Glomerular visceral epithelial cell (primary cell): ENCODE data around the gene RALGDS.
A peak's percentile ranks its signal among the peaks of the same experiment; 100 is the strongest.

Experiments used
- DNase-seq: peaks from one replicate; pipeline ENCODE4 v3.0.0-alpha.2; 2016; ENCODE audit errors: extremely low spot score

Gene RALGDS

DNA sequence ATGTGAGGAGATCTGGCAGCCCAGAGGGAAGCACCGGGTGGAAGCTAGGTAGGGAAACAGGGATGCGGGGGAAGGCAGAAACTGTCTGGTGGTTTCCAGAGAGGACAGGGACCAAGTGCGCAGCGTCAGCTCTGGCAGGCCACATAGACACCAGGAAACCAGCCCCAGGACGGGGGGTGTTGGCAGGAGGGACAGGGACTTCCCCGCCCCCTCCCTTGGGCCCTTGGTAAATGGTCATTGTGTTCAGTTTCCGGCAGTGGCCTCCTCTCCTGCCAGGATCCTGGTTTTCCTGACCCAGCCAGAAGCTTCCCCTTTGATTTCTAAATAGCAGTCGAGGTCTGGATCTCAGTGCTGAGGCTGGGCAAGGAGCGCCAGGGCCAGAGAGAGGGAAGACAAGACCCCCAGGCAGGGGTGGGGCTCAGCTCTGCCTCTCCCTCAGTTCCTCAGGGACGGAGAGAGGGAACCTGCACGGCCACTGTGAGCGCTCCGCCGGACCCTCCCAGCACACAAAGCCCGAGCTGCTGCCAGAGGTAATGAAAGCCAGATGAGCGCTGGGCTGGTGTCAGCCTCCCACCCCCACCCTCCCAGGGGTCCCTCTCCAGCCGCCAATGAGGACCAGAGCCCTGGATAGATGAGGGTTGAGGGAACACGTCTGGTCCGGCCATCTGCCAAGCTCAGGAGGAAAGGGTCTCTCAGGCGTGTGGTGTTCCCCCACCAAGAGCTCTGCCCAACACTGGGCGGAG is 1.8 kb downstream of the RALGDS start:
- no peak for DNase-seq

DNA sequence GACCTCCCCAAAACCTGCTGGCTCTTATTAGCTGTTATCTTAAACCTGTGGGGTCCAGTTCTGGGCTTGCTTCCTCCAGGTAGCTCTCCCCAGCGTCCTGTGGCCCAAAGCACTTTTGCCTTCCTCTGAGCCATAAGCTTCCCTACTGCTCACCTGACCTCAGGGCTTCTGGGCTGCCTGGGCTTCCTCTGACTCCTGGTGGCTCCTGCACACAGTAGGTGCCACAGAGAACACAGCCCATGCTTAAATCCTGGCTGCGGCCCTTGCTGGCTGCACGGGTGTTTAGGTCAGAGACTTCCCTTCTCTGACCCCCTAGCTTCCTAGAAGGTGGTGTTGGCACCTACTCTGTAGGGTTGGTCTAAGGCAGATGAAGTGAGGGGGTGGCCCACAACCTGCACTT is 2.5 kb downstream of the RALGDS start:
- DNase-seq = no peak

DNA sequence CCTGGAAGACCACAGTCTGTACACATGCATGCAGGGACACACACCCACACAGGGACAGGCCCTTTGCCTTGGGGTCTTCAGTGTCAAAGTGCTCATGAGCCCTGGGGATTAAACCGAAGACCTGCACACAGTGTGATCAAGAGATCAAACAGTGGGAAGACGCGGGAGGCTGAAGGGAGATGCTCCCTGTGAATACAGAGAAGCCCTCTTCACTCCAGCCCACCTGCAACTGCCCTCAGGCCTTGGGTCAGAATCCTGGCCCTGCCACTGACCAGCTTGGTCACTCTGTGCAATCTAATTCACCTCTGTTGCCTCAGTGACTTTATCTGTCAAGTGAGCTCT is 2.9 kb downstream of the RALGDS start:
- DNase-seq = no peak

DNA sequence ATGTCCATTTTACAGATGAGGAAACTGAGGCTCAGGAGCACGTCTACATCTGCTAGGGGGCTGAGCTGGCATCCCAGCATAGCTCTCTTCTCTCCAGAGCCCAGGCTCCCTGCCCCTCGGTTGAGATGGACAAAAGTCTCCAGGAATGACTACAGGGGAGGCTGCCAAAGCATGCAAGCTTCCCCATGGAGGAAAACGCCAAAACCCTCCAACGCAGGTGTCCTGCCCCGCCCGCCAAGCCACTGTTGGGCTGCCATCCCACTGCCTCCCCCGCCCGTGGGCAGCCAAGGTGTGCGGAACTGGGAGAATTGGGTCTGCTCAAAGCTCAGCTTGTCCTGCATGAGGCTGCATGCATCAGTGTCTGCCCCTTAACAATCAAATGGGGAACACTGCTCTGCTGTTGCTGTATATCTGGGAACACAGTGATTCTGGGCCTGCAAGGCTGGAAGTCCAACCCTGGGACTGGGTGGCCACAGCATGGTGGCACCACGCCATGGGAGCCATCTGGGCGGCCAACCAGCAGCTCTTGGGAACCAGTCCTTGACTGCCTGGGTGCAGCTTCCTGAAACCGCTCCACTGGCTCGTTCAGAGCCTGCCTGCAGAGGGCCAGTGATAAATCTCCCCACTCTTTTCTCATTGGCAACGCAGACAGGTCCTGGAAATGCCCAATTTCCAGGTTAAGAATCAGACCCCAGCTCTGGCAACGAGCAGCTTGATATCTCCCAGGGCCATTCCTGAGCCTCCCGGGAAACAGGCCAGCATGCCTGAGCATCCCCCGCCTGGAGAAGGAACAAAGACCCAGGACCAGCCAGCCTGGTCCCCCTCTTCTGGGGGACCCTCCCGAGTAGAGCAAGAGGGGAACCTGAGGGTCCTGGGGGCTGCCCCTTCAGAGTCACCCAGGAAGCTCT is 3.5 kb downstream of the RALGDS start:
- peak; percentile 37 for DNase-seq

DNA sequence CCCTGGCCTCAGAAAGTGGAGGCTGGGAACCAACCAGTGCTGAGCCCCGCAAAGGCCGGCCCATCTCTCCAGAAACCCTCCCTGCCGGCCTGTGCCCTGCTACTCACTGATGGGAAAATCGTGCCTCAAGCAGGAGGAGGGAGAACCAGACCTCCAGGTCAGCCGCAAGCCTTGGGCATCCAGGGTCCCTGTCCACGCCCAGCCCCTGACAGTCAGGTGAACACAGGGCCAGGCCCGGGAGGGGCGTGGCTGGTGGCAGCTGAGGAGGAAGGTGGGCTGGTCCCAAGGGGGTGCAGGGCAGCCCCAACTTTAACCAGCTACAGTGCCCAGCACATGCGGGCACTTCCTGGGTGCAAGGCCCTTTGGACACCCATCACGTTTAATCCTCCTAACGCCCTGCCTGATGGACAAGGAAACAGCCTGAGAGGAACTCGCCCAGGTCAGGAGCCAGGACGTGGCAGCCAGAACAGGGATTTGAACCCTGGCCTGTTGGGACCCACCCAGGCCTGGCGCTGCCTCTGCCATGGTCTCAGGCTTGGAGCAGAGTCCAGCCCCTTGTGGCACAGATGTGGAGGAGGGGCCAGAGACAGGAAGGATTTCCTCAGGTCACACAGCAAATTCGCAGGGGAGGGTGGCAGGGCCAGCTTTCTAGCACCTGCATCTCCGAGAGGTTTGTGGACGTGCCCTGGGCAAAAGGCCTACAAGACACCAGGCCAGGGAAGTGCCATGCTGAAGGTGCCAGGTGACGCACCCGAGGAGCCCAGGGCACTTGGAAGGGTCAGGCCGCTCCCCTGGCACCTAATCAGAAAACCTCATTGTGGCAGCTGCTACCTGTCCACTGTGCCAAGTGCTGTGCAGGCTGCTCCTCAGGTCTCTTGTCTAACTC is 4.5 kb downstream of the RALGDS start:
- DNase-seq = no peak

DNA sequence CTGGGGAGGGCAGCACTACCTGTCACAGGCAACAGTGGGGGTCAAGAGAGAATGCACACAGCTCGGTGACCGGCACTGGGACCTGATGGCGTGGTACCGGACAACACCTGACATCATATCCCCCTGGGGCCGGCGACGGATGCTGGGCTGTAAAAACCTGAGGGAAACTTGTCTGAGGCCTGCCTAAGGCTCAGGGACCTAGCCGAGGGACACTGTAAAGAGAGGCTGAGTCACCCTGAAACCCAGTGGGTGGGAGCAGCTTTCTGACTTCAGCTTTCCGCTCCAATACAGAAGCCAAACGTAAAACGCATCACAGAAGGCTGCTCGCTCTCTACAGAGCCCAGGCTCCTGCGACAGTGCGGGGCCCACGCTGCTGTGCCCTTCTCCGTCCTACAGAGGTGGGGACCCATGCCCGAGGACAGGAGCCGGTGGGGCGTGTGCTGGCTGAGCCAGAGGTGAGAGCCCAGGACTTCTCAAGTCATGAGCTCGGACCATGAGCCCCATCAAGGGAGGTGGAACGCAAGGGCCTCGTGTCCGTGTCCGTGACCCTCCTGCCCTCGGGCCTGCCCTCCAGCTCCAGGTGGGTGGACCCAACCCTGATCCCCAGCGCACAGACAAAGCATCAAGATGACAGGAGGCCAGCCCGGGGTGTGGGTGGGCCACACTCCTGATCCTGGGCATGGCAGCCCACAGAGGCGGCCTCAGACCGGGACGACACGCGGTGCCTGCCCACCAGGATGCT is 5.3 kb downstream of the RALGDS start:
- peak; percentile 36 for DNase-seq

DNA sequence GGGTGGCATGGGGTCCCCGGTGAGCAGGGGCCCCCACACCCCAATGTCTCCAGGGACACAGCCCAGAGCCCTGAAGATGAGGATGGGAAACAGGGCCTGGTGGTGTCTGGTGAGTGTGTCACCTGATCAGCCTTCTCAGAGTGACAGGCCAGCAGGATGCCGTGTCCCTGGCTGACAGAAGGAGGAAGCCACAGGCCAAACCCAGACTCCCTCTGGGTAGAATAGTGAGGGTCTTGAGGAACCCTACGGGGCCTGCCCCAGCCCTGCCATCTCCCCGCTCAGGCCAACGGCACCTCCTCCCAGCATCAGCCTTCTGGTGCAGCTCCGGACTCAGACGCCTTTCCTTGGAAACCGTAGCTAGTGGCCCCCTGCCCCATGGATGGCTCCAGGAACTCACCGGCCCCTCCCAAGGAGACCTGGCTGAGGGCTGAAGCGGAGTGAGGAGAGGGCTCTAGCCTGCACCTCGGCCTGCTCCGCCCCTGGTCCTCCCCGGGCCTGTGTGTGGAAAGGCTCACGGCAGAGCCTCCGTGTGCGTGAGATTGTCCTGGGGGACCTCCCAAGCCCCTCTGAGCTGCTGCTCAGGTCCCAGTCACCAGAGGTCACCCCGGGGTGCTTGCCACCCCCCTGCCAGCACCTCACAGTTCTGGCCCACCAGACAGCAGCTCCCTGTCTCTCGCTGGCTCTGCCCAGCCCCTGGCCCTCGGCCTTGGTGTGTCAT is 6.0 kb downstream of the RALGDS start:
- no peak for DNase-seq

DNA sequence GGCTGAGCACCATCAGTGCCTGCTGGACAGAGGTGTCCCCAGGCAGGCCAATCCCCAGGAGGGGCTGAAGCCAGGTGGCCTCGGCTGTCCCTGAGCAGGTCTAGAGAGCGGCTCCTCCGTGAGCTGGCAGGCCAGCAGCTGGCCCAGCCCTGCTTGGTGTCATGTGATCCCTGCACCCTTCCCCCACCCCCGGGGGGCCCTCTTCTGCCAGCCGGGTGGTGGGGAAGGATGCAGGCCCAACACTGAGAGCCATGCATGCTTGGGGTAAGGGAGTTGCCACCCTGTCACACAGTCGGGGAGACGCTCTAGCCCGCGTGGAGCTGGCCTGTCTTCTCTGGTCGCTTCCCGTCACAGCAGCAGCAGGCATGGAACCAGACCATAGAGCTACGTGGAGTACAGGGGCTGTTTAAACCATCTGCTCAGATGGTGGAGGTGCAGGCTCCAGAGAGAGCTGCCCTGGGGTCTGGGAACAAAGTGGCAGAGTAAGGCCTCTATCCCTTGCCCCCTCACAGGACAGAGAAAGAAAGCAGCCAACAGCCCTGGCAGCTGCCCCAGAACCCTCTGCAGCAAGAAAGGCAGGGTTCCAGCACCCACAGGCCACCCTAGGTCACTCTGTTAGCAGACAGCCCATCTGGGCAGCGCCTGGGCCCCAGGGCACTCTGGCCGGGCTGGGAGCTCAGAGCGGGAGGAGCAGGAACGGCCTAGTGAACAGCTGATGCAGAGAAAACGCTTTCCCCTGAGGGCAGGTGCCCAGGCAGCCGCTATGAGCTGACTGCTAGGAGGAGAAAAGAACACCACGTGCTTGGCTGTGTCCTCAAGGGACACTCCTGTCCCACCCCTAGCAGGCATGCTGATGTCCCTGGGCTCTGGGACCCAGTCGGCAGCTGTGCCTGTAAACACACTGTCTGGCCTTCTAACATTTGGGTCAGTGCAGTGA is 6.8 kb downstream of the RALGDS start:
- DNase-seq = peak; percentile 59

DNA sequence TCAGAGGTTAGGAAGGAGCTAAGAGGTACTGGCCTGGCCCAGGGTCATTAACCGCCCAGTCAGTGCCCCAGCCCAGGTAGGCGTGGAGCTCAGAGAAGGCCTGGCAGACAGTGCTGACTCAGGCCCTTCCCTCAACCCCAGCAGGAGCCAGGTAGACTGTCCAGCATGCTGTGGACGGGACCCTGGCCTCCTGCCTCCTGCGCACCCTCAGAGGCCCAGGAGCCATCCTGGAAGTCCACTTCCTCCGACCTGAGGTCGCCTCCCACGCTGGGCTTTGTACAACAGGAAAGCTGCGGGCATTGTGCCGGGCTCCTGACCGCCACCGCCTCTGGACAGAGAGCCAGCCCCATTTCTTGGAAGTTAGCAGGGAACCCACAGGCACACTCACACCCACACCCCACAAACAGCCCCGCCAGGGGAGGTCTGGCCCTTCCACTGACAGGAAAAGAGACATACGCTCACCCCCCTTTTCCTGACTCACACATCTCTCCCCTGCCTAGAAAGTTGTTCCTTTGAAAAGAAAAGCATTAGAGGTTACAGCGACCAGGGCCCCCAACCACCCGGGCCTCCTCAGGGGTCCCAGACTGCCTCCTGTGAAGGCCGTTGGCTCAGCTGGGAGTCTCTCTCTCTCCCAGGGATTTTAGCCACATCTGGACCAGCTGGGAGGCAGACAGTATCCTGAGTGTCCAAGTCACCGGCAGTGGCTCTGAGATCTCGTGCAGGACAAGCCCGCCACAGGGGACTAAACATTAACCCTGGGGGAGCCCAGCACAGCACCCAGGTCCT is 7.7 kb downstream of the RALGDS start:
- DNase-seq = peak; percentile 77

DNA sequence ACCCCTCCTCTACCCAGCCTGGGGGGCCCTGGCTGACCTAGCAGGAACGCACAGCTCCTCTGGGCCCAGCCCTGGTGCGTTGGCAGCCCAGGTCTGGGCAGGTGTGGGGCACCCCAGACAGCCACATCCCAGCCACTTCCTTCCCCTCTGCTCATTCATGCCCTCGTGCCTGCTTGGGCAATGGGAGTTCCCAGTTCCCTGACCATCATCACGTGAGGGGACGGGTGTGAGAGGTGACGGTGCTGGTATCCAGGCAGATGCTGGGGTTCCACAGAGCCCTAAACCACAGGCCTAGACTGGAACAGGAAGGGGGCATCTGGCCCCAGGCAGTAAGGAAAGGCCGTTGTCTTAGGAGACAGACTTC is 8.4 kb downstream of the RALGDS start:
- peak; percentile 64 for DNase-seq

DNA sequence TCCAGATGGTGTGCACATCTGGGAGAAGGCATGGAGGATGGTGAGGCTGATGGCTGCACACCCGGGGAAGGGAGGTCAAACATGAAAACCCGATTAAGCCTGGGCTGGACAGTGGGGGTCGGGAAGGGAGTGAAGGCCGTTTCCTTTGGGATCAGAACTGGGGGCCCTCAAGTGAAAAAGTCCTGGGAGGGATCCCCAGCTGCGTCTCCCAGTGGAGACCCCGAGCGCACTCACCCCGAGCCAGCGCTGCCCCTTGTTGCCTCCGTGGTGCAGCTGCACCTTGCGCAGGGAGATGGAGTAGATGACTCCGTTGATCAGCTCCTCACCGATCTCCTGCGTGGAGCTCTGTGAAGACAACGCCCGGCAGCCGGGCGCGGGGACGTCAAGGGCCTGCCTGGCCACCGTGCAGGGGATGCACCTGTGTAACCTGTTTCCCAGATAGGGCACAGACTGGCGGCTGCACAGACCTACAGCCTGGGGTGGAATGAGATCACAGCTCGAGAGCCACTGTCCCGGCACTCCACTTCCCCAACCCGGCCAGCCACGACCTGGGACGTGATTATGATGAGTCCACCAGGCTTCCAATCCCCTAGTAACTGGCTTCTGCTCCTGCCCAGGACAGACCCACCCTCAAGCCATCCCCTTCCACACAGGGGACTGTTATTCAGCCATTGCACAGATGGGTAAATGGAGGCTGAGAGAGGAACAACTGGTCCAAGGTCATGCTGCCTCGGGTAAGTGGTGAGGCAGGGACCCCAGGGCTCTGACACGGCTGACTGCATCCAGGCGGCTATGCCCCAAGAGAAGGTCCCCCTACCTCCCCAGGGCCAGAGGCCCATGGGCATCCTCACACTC is 9.0 kb downstream of the RALGDS start:
- DNase-seq = no peak

DNA sequence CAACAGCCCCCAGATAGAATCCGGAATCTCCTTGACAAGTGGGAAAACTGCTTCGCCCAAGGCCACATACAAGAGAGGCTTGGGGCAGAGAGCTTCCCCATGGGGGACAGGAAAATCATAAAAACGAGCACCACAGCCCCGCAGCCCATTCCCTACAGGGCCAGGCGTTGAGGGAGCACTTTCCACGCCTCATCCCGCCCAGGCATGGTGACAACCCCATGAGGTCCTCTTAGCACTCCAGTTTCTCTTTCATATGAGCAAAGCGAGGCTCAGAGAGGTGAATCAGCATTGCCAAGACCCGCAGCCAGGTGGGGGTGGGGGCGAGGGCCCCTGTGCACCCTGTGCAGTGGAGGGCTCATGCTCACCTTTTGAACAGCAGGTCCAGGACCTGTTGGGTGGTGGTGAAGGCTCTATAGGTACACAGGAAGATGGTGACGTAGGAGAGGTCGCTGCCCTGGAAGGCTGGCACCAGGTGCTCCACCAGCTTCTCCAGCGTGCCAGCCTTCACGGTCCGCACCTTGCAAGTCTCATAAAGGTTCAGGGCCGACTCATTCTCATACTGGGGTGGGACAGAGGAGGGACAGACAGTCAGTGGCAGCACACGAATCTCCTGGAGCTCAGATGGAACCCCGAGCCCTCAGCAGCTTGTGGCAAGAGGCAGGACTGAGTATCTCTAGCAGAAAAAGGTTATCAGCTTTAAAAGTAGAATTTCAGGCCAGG is 10.9 kb downstream of the RALGDS start:
- DNase-seq = no peak

DNA sequence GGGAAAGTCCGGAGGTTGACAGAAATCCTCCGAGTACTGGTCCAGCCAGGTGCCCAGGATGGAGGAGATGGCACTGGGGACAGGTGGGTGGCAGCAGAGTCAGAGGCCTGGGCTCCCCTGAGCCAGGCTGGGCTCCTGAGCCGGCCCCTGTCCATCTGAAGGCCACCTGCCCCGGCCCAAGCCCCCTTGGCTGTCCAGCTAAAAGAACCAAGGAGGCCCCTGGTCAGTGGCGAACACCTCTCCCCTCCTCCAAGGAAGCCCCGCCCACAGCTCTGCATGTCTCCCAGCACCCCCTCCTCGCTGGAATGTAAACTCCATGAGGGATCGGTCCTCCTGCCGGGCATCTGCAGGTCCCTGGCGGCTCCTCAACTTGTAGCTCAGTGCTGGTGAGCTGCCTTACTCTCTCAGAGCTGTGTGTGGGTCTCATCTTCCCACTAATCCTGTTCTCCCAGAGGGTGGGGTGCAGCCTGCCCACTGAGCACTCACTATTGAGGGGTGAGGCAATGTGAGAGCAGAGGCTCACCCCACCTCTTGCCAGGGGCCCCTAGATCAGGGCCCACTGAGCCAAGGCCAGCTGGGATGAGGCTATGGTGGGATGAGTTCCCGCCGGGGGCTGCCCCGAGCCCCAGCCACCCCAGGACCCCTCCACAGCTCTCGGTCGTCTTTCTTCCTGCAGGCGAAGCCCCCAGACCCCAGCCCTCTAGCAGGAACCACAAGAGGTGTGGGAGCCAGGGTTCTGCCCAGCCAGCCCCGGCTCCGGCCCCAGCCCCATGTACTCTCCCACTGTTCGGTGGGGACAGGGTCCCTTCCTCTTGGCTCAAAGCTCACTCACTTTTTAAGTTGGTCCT is 12.0 kb downstream of the RALGDS start:
- no peak for DNase-seq

DNA sequence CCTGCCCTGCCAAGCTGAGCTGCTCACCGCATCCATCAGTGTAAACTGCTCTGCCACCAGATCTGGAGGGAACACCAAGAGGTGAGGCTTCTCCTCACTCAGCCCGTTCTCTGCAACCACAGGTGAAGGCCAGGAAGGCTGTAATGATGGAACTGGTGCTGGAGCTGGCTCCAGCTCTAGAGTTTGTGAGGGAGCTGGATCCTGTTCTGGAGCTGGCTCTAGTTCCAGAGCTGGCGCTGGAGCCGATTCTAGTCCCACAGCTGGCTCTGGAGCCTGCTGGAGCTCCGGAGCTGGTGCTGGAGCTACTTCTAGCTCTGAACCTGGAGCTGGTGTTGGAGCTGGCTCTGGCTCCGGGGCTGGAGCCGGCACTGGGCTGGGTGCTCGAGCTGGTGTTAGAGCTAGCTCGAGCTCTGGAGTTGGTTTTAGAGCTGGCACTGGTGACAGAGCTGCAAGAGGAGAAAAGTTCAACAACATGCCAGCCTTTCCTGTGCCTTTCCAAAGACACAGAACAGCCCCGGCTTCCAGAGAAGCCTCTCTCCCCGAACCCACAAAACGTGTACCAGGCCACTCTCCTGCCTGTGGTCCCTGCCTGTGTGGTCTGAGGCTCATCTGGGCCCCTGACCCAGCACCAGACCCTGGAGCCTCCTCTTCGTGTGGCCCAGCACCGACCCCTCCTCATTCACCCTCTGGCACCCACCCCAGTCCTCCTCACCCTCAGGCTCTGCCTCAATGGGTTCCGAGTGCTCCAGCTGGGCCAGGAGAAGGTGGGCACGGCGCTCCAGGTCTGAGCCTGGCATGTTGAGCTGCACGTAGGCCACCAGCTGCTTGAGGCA is 12.9 kb downstream of the RALGDS start:
- no peak for DNase-seq

DNA sequence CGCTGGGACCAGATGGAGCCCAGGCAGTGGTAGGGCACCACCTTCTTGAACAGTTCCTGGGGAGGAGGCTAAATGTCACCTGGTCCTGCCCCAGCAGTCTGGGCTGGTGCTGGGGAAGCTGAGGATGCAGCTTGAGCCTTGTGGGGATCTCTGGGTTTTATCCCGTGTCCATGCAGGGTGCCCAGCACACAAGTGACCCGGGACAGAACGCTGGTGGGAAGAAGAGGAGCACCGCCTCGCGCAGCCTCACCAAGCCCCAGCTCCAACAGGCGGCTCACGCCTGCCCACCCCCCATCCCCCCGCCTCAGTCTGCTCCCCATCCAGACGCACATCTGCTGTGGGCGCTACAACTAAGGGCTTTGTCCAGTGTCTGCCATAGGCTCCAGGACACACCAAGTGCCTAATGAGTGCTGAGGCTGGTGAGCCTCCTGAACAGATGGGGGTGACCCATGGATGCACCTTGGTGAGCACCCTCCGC is 13.8 kb downstream of the RALGDS start:
- no peak for DNase-seq
